ENCODE measurements around the gene CYB5B.

Gene CYB5B

GRCh38 chr16:69424053-69424934, at the start of gene CYB5B:
TSS of gene CYB5B (plus strand) at chr16:69424619. CDS start at chr16:69424684, 65 bp downstream.
- DNase-seq: peak; percentile 99

- DNase-seq: no peak
These were observed 47.9 kb upstream of the CYB5B start for GRCh38 chr16:69376393-69377059.

- no peak for DNase-seq
These were observed 46.4 kb upstream of the CYB5B start for GRCh38 chr16:69378036-69378435.

GRCh38 chr16:69378760-69379159, 45.7 kb upstream of the CYB5B start:
- no peak for DNase-seq

GRCh38 chr16:69381231-69381630, 43.2 kb upstream of the CYB5B start:
- no peak for DNase-seq

GRCh38 chr16:69382421-69382820, 42.0 kb upstream of the CYB5B start:
- DNase-seq: no peak

GRCh38 chr16:69384974-69385373, 39.4 kb upstream of the CYB5B start:
- DNase-seq: no peak

GRCh38 chr16:69386596-69386995, 37.8 kb upstream of the CYB5B start:
- no peak for DNase-seq

- no peak for DNase-seq
These were observed 30.2 kb upstream of the CYB5B start for GRCh38 chr16:69393898-69394849.

GRCh38 chr16:69395859-69396186, 28.6 kb upstream of the CYB5B start:
- DNase-seq: no peak

GRCh38 chr16:69396187-69397061, 28.0 kb upstream of the CYB5B start:
- peak; percentile 65 for DNase-seq

GRCh38 chr16:69397821-69398521, 26.4 kb upstream of the CYB5B start:
- no peak for DNase-seq

GRCh38 chr16:69399361-69399760, 25.1 kb upstream of the CYB5B start:
- no peak for DNase-seq

GRCh38 chr16:69402439-69402838, 22.0 kb upstream of the CYB5B start:
- DNase-seq: no peak

GRCh38 chr16:69404275-69404805, 20.1 kb upstream of the CYB5B start:
- DNase-seq: no peak

- no peak for DNase-seq
These were observed 19.1 kb upstream of the CYB5B start for GRCh38 chr16:69405326-69405725.

- DNase-seq: no peak
These were observed 18.7 kb upstream of the CYB5B start for GRCh38 chr16:69405757-69406156.

- no peak for DNase-seq
These were observed 17.6 kb upstream of the CYB5B start for GRCh38 chr16:69406780-69407331.

GRCh38 chr16:69407702-69408323, 16.6 kb upstream of the CYB5B start:
- no peak for DNase-seq

GRCh38 chr16:69408475-69408874, 15.9 kb upstream of the CYB5B start:
- DNase-seq: no peak
